D341Med (cell line): ENCODE results near the gene FGF22.
A peak's percentile ranks its signal among the peaks of the same experiment; 100 is the strongest.

Source experiments
- DNase-seq: peaks from one replicate; pipeline ENCODE4 v3.0.0; 2012; ENCODE audit warnings: low spot score

The FGF22 gene

DNA sequence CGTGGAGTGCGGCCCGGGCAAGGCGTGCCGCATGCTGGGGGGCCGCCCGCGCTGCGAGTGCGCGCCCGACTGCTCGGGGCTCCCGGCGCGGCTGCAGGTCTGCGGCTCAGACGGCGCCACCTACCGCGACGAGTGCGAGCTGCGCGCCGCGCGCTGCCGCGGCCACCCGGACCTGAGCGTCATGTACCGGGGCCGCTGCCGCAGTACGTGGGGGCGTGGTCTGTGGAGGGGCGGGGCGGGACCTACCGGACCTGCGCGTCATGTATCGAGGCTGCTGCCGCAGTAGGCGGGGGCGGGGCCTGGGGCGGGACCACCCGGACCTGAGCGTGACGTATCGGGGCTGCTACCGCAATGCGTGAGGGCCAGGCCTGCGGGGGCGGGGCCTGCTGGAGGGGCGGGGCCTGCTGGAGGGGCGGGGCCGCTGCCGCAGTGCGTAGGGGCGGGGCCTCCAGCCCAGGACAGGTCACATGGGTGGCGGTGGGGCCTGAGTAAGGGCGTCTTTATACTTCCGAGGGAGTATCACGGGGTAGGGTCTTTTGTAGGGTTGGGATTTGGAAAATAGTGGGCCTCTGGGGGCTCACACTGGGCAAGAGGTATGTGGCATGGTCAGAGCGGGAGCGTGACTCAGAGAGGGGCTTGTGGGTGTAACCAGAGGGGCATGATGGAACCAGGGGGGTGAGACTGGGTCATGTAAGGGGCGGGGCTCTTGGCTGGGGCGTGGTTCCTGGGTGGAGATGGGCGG lies 40.8 kb downstream of the FGF22 start:
- peak; percentile 99 for DNase-seq

GRCh38 chr19:681029-682019 lies 41.6 kb downstream of the FGF22 start:
- peak; percentile 95 for DNase-seq

- DNase-seq: no peak
Observed at GRCh38 chr19:682678-683320, 43.1 kb downstream of the FGF22 start.

GRCh38 chr19:685454-685931 lies 45.8 kb downstream of the FGF22 start:
- no peak for DNase-seq

DNA sequence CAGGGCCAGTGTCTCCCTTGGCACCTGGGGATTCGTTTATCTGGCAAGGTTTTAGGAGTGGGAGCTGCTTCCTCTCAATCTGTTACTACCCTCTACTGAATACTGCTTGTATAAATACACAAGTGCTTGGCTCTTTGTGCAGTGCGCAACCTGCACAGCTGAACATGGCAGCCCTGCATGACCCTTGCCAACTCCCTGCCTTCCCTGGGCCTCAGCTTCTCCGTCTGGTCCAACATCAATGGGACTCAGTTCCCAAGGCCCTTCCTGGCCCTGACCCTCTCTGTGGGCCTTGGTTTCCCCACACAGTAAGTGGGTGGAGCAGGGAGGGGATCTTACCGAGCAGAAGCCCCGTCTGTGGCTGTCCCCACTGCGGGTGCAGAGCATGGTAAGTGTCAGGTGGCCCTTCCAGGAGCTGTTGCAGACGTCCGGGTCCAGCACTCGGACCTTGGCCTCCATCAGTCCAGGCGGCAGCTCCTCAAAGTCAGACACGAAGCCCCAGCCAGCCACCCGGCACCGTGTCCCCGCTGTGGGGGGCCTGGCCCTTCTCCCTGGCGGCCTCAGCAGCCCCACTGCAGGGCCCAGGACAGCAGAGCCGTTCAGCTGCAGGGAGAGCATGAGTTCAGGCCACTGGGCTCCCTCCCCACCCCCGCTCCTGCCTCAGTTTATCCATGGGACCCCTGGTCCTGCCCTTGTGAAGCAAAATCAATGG lies 47.1 kb downstream of the FGF22 start:
- no peak for DNase-seq

- no peak for DNase-seq
Observed at GRCh38 chr19:687569-688166, 48.0 kb downstream of the FGF22 start.

- DNase-seq: no peak
Observed at GRCh38 chr19:688214-688613, 48.5 kb downstream of the FGF22 start.

DNA sequence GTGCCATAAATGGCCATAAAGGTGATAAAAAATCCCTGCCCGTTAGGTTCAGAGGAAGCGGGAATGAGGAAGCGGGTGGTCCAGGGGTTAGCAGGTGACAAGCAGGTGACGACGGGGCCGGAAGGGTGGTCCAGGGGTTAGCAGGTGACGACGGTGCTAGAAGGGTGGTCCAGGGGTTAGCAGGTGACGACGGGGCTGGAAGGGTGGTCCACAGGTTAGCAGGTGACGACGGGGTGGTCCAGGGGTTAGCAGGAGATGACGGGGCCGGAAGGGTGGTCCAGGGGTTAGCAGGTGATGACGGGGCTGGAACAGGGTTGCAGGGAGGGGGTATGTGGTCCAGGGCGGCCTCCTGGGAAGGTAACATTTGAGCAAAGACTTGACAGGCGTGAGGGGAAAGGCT lies 49.3 kb downstream of the FGF22 start:
- DNase-seq: no peak

GRCh38 chr19:690203-690602 lies 50.5 kb downstream of the FGF22 start:
- no peak for DNase-seq
